ENCODE data around the gene CCDC12.

The CCDC12 gene

DNA sequence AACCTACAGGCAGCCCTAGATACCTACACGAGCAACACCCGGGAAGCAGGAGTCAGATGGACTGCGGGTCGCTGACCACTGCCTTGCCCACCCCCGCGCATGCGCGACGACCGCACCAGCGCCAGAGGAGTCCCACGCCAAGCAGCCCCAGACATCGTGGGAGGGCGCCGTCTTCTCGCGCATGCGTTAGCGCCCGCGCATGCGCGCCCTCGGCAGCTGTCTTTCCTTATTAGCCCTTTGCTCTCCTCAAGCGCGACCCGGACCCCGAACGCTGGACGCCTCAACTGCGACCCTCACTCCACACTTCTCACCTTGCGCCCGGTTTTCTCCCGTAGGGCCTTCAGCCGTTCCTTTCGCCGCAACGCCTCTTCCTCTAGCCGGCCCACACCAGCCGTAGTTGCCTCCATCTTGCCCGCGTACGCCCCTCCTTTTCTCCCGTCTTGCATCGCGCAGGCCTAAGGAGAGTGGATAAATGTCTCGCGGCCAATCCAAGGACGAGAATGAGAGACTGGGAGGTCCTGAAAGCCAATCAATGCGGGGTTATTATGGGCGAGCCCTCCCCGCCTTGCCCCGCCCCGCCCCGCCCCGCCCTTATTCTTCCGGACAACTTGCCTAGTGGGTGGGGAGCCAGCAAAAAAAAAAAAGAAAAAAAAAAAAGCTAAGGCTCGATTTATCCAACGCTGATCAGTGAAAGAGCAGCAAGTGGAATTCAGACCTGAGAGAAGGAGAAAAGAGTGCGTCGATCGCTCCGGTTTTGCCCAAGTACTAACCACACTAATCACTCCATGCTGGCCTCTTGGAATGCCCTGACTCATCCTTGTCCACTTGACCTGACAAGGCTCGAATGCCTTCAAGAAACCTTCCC lies at the start of gene CCDC12:
Gene CCDC12, minus strand, starts transcription at position 420 of the 865 bp plus-strand sequence. Its CDS starts 13 bp downstream, at position 407.
- peak; percentile 99 for DNase-seq (ENCODE audit: low read depth)

- DNase-seq (ENCODE audit: low read depth): no peak
Observed at GRCh38 chr3:47024932-47025331, 48.4 kb upstream of the CCDC12 start.

- peak; percentile 81 for DNase-seq (ENCODE audit: low read depth)
Observed at GRCh38 chr3:47022641-47023071, 46.1 kb upstream of the CCDC12 start.

- DNase-seq (ENCODE audit: low read depth): no peak
Observed at GRCh38 chr3:47020311-47020710, 43.8 kb upstream of the CCDC12 start.

- DNase-seq (ENCODE audit: low read depth): no peak
Observed at GRCh38 chr3:47019201-47019600, 42.7 kb upstream of the CCDC12 start.

- DNase-seq (ENCODE audit: low read depth): no peak
Observed at GRCh38 chr3:47018269-47018611, 41.7 kb upstream of the CCDC12 start.

- DNase-seq (ENCODE audit: low read depth): no peak
Observed at GRCh38 chr3:47017504-47018268, 41.1 kb upstream of the CCDC12 start.

DNA sequence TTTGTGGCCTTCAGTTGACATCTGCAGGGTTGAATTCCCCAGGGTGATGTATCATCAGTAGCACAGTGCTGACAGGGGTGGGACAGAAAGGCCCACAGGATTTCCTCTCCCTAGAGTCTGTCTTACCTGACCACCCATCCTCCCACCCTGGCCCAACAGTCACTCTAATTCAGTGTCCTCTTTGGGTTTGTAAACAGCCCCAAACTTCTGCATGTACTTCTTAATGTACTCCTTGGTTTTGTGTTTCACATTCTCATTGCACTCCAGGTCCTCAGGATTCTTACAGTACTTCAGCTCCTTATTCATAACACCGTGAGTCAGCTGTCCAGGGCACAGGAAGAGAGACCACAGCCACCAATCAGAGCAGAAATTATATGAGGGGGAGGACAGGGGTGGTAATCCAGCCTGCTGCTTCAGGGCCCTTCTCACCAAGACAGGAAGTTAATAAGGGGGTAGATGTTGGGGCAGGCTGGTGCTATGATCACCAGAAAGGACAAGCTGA lies 40.4 kb upstream of the CCDC12 start:
- peak; percentile 25 for DNase-seq (ENCODE audit: low read depth)

DNA sequence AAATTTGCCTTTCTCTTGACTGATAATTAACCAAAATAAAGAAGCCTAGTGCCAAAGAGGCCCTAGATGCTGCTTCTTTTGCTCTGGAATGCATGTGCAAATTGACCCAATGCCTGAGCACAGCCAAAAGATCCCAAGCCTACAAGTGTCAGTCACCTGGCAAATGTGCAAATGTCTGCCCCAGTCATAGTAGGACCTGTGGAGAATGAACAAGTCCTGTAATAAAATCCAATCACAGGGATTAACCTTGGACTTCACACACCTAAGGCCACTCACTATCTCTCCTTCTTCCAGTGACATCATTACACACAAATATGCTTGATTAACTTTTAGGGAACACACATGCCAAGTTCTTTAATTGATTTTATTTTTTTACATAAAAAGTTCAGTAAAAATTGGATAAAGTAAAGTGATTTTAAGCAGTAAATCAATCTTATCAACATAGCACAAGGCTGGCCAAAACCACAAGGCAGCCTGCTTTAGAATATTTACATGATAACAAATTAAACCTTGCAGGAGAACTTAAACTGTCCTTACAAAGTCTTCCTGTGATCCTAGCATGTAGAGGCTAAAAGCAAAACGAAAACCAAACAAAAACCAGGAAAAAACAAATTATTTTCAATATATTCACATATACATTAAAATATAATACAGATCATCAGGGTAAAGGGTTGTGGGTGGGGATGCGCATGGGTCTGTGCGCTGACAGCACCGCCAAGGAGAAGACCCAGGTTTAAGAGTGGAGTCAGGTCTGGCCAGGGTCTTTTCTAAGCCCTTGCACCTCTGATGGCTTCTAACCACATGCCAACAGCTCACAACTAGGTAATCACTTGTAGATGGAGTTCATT lies 39.8 kb upstream of the CCDC12 start:
- no peak for DNase-seq (ENCODE audit: low read depth)

DNA sequence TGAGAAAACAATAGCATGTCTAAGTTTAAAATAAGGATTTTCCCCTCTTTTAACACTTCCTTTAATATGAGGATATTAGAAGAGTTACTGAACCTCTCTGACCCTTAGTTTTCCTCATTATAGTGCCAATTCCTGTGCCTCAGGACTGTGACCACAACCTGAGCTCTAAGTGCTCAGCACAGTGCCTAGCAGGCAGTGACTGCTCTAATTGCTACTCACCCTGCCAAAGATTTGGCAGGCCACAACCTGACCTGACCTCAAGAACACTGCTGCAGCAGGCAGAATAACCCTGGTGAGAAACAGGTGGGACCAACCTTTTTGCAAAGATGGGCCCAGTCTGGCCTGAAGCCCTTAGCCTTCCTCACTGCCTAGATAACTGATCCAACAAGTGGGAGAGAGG lies 38.6 kb upstream of the CCDC12 start:
- no peak for DNase-seq (ENCODE audit: low read depth)

- no peak for DNase-seq (ENCODE audit: low read depth)
Observed at GRCh38 chr3:47014036-47014435, 37.5 kb upstream of the CCDC12 start.

- DNase-seq (ENCODE audit: low read depth): no peak
Observed at GRCh38 chr3:47013231-47013630, 36.7 kb upstream of the CCDC12 start.

DNA sequence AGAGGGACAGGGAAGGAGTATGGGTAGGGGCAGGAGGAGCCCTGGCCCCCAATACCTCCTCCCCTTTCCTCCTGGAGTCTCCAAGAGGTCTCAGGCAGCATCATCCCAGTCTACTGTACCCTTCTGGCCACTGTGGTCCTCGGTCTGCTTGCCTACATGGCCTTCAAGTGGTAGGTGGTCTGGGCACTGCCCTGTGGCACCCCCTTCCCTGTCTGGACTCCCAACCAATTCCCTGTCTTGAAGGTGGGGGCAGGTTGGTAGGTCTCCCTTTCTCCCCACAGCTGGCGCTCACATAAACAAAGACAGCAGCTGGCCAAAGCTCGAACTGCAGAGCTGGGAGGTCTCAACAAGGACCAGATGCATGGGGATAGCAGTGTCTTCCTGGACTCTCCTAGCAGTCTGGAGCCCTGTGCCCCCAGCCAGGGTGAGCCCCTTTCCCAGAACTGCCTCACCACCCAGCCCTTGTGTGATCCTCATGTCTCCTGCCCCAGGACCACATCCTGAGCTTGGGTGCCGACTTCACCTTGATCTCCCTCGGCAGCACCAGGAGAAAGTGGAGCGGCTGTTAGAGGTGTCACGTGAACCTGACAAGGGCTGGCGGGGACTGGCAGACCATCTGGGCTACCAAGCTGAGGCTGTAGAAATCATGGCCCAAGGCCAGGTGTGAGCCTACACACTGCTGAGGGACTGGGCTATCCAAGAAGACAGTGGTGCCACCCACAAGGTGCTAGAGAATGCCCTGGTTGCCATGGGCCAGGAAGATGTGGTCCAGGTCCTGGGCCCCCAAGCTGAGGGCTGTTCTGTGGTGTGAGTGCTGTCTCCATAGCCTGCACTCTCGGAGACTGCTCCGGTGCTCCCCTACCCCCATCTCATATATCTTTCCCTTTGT lies 36.0 kb upstream of the CCDC12 start:
- DNase-seq (ENCODE audit: low read depth): no peak

DNA sequence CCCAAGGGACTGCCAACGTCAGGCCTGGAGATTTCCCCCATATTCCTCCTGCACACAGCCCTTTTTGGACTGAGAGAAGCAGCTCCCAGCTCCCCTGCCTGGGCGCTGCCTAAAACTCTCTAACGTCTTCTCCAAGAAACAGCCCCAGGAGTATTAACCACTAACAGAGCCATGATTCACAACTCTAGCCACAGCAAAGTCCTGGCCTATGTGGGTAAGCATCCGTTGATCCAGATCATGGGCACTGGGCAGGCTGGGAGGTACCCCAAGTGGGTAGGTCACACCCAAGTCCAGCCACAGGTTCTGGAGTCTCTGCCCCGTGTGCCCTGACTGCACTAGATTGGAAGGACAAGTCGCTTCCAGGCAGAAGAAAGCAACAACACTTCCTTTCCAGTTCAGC lies 34.8 kb upstream of the CCDC12 start:
- no peak for DNase-seq (ENCODE audit: low read depth)

DNA sequence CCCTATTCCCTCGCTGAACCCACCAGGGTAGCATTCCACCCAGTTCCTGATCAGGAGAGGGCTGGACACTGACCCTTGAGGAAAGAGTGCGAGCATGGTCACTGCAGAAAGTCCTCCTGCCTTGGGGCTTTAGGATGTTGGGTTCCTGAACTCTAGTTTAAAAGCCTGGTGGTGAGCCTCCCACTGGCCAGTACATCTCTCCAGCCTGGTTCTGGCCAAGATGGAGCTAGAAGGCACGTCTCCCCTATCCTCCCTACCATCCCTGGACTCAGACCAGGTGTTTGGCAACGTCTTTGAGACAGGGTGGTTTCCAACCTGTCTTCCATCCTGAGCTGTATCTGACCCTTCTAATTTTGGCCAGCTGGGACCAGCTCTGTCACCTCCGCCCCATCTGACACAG lies 34.4 kb upstream of the CCDC12 start:
- DNase-seq (ENCODE audit: low read depth): no peak

- DNase-seq (ENCODE audit: low read depth): no peak
Observed at GRCh38 chr3:47010111-47010712, 33.7 kb upstream of the CCDC12 start.

GRCh38 chr3:47009225-47010110 lies 32.9 kb upstream of the CCDC12 start:
- DNase-seq (ENCODE audit: low read depth): peak; percentile 95

DNA sequence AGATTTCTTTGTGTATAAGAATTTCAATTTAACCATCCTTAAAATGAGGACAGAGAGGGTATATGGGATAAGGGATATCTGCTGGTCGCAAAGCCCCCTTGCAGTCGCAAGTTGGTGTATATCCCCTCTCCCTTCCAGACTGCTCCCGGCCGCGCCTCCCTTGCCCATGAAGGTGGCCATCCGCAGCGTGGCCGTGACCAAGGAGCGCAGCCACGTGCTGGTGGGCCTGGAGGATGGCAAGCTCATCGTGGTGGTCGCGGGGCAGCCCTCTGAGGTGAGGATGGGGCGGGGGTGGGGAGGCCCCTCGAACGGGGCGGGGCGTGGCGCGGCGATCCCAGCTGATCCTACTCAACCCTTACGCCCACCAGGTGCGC lies 32.3 kb upstream of the CCDC12 start:
- DNase-seq (ENCODE audit: low read depth): no peak

DNA sequence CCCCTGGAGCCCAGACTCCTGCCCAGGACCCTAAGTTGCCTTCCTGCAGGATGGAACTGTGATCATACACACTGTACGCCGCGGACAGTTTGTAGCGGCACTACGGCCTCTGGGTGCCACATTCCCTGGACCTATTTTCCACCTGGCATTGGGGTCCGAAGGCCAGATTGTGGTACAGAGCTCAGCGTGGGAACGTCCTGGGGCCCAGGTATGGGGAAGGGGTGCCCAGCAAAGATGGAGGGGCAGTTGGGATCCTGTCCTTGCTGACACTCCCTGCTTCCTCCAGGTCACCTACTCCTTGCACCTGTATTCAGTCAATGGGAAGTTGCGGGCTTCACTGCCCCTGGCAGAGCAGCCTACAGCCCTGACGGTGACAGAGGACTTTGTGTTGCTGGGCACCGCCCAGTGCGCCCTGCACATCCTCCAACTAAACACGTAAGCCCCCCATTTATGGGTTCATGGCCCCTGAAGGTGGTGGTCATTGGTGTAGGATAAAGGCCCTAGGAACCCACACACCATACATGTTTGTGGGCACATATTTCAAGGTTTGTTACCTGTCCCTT lies 31.8 kb upstream of the CCDC12 start:
- no peak for DNase-seq (ENCODE audit: low read depth)

Data from fibroblast of gingiva (primary cell).